ENCODE measurements around the gene CHIA.

CHIA gene

GRCh38 chr1:111361761-111362160 lies 71.1 kb downstream of the CHIA start:
- TF ChIP-seq EZH2 (optimal IDR thresholded peaks at IDR 0.05; ENCODE audit: low read depth, low read length) (no peak), EZH2phosphoT487 (IDR thresholded peaks at IDR 0.05; ENCODE audit: low read length) (no peak), CTCF (IDR thresholded peaks at IDR 0.05; ENCODE audit: low read length) (no peak)
- H3K27ac ChIP-seq (ENCODE audit: low read length), result no peak overlapping the region

GRCh38 chr1:111364690-111365089 lies 74.0 kb downstream of the CHIA start:
- Histone ChIP-seq H3K9me3 (replicated peaks; ENCODE audit: insufficient read depth, low read length) (no peaks in the 10 kb centered on the region), H3K9me2 (replicated peaks; ENCODE audit: insufficient read depth, low read length) (no peaks in the 10 kb centered on the region), H3K27me3 (replicated peaks; ENCODE audit: insufficient read depth, low read length) (no peaks in the 10 kb centered on the region), H3F3A (ENCODE audit: insufficient read depth, low read length) (no peaks in the 10 kb centered on the region), H3K79me2 (ENCODE audit: low read length) (no peaks in the 10 kb centered on the region), H3K36me3 (replicated peaks; ENCODE audit: insufficient read depth, low read length) (no peaks in the 10 kb centered on the region), H3K4me3 (ENCODE audit: low read length) (no peak overlapping the region), H3K4me1 (ENCODE audit: low read length) (no peaks in the 10 kb centered on the region), H3K4me2 (ENCODE audit: low read depth, low read length) (no peak overlapping the region), H3K27ac (ENCODE audit: low read length) (no peak overlapping the region), H2AFZ (ENCODE audit: low read length) (no peak overlapping the region), H4K20me1 (ENCODE audit: insufficient read depth, low read length) (no peaks in the 10 kb centered on the region), H3K9ac (ENCODE audit: low read length) (no peak overlapping the region)
- DNase-seq, result no peak
- no peak for TF ChIP-seq EZH2phosphoT487 (IDR thresholded peaks at IDR 0.05; ENCODE audit: low read length)
- no peak for TF ChIP-seq CTCF (IDR thresholded peaks at IDR 0.05; ENCODE audit: low read length)
- no peak for TF ChIP-seq EZH2 (optimal IDR thresholded peaks at IDR 0.05; ENCODE audit: low read depth, low read length)

More at GRCh38 chr1:111361761-111362160, 71.1 kb downstream of the CHIA start:
- DNase-seq, result no peak
- H2AFZ ChIP-seq (ENCODE audit: low read length), result no peak overlapping the region
- H3K4me3 ChIP-seq (ENCODE audit: low read length), result no peak overlapping the region
- no peaks in the 10 kb centered on the region for H3K27me3 ChIP-seq (replicated peaks; ENCODE audit: insufficient read depth, low read length)
- H3K9me2 ChIP-seq (replicated peaks; ENCODE audit: insufficient read depth, low read length), result no peaks in the 10 kb centered on the region
- H3K9me3 ChIP-seq (replicated peaks; ENCODE audit: insufficient read depth, low read length), result no peaks in the 10 kb centered on the region
- H3F3A ChIP-seq (ENCODE audit: insufficient read depth, low read length), result no peaks in the 10 kb centered on the region
- H4K20me1 ChIP-seq (ENCODE audit: insufficient read depth, low read length), result no peaks in the 10 kb centered on the region
- H3K79me2 ChIP-seq (ENCODE audit: low read length), result no peaks in the 10 kb centered on the region
- H3K36me3 ChIP-seq (replicated peaks; ENCODE audit: insufficient read depth, low read length), result no peaks in the 10 kb centered on the region
- no peak overlapping the region for H3K9ac ChIP-seq (ENCODE audit: low read length)
- H3K4me1 ChIP-seq (ENCODE audit: low read length), result no peaks in the 10 kb centered on the region
- no peak overlapping the region for H3K4me2 ChIP-seq (ENCODE audit: low read depth, low read length)

DNA sequence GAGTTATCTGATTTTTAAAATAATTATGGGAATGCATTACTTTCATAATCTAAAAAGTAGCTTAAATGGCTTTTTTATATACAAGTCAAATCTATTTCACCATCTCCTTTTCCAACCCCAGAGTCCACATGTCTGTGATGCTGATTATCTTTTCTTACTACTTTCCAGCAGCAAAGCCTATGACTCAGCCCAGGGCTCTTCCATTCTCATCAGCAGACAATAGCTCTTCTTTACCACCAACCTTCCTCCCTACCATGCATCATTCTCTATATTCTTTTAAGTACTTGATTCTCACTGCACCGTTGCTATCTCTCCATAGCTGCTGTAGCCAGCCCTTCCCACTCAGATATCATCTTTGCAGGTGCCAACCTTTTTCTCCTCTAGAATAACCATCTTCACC lies 75.6 kb downstream of the CHIA start:
- Histone ChIP-seq H3K9me3 (replicated peaks; ENCODE audit: insufficient read depth, low read length) (no peaks in the 10 kb centered on the region), H4K20me1 (ENCODE audit: insufficient read depth, low read length) (no peaks in the 10 kb centered on the region), H3K4me1 (ENCODE audit: low read length) (no peaks in the 10 kb centered on the region), H3K9ac (ENCODE audit: low read length) (no peak overlapping the region), H3K79me2 (ENCODE audit: low read length) (no peaks in the 10 kb centered on the region), H3K27me3 (replicated peaks; ENCODE audit: insufficient read depth, low read length) (no peaks in the 10 kb centered on the region), H3K27ac (ENCODE audit: low read length) (no peak overlapping the region), H3K9me2 (replicated peaks; ENCODE audit: insufficient read depth, low read length) (no peaks in the 10 kb centered on the region), H3K4me3 (ENCODE audit: low read length) (no peak overlapping the region), H2AFZ (ENCODE audit: low read length) (no peak overlapping the region), H3K36me3 (replicated peaks; ENCODE audit: insufficient read depth, low read length) (no peaks in the 10 kb centered on the region), H3F3A (ENCODE audit: insufficient read depth, low read length) (no peaks in the 10 kb centered on the region), H3K4me2 (ENCODE audit: low read depth, low read length) (no peak overlapping the region)
- DNase-seq, result no peak
- TF ChIP-seq EZH2 (optimal IDR thresholded peaks at IDR 0.05; ENCODE audit: low read depth, low read length), result no peak
- TF ChIP-seq CTCF (IDR thresholded peaks at IDR 0.05; ENCODE audit: low read length), result no peak
- TF ChIP-seq EZH2phosphoT487 (IDR thresholded peaks at IDR 0.05; ENCODE audit: low read length), result no peak
